Thyroid gland (tissue), 4 donors: ENCODE measurements around the gene TBC1D22A.

ENCODE experiments used
- POLR2A ChIP-seq, 2 donors: fragments of 450-650 bp; IDR thresholded peaks; one replicate each; pipeline ENCODE4 v1.6.1; 2017; ENCODE audit warnings: antibody characterized with exemption in 2 of 2, mild to moderate bottlenecking in 2 of 2, moderate library complexity in 1 of 2
- TF ChIP-seq, protein P1 (sequence below), 6 experiments: fragments of 200-600 bp in 3 of 6; fragments of 450-650 bp in 3 of 6; sonication (generic) in 3 of 6; IDR thresholded peaks; one replicate each; pipeline ENCODE4 v1.5.1; 2016 to 2019; ENCODE audit warnings: antibody characterized with exemption in 6 of 6, mild to moderate bottlenecking in 2 of 6, inconsistent platforms in 1 of 6, moderate library complexity in 1 of 6

- TF ChIP-seq, protein P1, sequence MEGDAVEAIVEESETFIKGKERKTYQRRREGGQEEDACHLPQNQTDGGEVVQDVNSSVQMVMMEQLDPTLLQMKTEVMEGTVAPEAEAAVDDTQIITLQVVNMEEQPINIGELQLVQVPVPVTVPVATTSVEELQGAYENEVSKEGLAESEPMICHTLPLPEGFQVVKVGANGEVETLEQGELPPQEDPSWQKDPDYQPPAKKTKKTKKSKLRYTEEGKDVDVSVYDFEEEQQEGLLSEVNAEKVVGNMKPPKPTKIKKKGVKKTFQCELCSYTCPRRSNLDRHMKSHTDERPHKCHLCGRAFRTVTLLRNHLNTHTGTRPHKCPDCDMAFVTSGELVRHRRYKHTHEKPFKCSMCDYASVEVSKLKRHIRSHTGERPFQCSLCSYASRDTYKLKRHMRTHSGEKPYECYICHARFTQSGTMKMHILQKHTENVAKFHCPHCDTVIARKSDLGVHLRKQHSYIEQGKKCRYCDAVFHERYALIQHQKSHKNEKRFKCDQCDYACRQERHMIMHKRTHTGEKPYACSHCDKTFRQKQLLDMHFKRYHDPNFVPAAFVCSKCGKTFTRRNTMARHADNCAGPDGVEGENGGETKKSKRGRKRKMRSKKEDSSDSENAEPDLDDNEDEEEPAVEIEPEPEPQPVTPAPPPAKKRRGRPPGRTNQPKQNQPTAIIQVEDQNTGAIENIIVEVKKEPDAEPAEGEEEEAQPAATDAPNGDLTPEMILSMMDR (IDR thresholded peaks at IDR 0.05), result no peak
- no peak for TF ChIP-seq POLR2A (IDR thresholded peaks at IDR 0.05)
These were observed 394.6 kb downstream of the TBC1D22A start for GRCh38 chr22:47157093-47157420.
